ENCODE measurements around the gene DYNC1H1.

Gene DYNC1H1

DNA sequence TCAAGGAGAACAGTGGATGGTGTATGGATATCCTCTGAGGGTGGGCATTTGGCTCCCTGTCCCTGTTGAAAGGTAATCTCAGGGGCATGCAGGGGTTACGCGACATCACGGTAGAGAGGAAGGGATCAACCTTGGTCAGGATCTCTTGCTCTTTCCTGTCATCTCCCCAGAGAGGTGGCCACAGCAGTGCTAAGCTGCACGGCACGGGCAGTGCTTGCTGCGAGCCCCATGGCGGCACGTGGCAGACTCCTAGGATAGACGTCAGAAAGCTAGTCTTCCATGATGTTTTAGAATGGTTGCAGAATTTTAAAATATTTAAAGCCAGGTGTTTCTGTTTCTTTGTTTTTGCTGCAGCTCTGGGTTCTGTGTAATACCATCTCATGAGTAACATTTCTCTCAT, 41.0 kb downstream of the DYNC1H1 start:
- no peak for DNase-seq

DNA sequence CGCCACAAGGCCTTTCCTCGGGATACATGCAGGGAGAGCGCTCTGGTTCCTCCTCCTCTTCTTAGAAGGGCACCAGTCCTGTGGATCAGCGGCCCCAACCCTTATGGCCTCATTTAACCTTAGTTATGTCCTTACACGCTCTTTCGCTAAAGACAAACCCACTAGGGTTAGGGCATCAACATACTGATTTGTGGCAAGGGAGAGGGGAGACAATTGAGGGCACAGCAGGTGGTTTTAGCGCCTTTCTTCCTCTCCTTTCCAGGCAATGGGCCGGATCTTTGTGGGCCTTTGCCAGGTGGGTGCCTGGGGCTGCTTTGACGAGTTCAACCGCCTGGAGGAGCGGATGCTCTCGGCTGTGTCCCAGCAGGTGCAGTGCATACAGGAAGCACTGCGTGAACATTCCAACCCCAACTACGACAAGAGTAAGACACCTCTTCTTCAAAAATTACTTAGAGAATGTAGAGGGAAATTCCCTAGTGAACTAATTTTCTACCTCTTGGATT, 43.6 kb downstream of the DYNC1H1 start:
- no peak for DNase-seq

DNA sequence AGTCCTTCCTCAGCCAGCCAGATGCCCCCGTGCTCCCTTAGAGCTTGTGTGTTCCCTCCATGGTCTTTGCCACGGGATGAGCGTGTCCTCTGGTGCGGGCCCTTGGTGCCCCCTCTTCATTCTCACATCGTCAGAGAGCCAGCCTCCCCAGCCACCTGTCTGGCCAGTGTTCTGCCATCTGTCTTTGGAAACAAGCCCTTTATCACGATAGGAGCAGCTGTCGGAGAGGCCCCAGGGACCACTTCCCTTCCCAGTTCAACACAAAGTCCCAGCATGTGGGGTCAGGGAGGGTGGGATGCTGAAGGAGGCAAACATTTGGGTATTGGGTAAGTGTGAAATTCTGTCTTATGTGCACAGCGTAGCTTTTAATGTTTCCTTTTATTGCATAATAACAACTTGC, 44.5 kb downstream of the DYNC1H1 start:
- DNase-seq, result no peak

DNA sequence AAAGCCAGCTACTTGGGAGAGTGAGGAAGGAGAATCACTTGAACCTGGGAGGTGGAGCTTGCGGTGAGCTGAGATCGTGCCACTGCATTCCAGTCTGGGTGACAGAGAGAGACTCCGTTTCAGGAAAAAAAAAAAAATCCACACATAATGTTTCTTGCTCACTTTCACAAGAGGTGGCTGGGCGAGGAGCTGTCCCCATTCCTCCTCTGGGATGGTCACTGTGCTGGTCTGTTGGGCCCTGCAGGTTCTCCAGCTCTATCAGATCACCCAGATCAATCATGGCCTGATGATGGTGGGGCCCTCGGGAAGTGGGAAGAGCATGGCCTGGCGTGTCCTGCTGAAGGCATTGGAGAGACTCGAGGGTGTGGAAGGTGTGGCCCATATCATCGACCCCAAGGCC, 47.3 kb downstream of the DYNC1H1 start:
- DNase-seq, result no peak

DNA sequence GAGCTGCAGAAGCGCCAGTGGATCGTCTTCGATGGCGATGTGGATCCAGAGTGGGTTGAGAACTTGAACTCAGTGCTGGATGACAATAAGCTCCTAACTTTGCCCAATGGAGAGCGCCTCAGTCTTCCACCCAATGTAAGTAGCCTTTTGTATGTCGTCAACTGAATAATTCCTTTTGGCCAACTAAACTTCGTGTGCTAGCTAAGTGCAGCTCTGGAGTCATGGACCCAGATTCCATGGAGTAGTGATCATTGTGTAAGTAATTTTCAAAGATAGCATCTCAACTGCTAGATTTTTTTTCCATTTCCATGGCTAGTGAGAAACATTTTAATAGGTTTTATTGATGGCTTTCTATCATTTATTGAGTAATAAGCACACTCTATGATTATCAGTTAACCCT, 48.0 kb downstream of the DYNC1H1 start:
- no peak for DNase-seq

DNA sequence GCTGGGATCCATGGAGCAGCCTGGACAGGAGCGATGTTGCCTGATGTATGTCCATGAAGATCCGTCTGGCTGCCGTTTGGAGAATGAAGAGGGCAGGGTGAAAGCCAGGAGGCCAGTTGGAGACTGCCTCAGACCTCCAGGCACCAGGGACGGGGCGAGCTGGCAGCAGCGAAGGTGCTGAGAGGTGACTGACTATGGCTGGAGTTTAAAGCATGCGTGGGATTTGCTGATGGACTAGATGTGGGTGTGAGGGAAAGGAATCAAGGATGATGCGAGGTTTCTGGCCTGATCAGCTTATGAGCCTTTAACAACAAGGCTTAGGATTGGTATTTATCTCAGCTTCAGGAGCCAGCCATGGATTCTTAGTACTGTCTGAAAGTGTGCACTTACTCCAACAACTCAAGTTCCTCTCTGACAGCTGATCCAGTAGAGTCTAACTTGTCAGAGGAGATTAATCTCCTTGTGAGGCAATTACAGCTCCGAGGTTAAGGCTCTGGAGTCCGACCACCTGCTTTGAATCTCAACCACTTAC, 49.4 kb downstream of the DYNC1H1 start:
- DNase-seq, result no peak

DNA sequence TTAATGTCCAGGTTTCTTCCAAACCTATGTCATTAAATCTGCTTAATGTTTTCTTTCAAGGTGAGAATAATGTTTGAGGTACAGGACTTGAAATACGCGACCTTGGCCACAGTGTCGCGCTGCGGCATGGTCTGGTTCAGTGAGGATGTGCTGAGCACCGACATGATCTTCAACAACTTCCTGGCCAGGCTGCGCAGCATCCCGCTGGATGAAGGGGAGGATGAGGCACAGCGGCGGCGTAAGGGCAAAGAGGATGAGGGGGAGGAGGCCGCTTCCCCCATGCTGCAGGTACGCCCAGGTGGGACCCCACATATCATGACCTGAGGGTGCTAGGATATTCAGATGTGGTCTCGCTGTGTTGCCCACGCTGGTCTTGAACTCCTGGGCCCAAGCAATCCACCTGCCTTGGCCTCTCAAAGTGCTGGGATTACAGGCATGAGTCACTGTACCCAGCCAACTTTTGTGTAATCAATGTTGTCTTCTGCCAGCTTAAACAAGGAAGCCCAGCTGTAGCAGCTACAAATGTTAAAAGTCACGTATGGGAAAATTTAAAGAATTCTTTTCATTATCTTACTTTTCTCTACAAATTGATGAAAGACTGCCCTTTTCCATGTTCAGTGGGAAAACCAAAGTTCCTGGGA, 50.8 kb downstream of the DYNC1H1 start:
- DNase-seq, result no peak

DNA sequence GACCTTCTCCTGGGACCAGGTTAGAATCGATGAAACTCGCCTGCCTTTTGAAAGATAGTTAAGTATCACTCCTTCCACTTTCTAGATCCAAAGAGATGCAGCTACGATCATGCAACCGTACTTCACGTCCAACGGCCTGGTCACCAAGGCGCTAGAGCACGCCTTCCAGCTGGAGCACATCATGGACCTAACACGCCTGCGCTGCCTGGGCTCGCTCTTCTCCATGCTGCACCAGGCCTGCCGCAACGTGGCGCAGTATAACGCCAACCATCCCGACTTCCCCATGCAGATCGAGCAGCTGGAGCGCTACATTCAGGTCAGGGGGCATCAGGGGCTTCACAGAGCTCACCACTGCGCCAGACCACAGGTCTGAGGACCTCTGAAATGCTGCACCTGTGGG, 51.4 kb downstream of the DYNC1H1 start:
- DNase-seq, result no peak

DNA sequence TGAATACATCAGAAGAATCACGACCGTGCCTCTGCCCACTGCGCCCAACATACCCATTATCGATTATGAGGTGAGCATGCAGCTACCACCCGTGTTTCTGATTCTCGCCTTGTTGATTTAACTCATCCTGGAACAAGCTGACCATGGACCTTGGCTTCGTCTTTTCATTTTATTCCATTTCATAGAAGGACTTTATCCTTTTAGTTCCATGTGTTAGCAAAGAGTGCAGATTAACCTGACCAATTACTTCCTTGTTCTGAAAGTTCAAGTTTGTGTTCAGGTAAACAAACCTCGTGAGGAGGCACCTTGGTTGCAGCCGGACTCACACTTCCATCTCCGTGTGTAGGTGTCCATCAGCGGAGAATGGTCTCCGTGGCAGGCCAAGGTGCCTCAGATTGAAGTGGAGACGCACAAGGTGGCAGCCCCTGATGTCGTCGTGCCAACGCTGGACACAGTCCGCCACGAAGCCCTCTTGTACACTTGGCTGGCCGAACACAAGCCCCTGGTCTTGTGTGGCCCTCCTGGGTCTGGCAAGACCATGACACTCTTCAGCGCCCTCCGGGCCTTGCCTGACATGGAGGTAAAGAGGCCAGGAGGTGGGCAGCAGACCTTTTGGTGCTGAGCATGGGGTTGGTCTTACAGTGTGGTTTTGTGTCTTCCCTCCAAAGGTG, 52.2 kb downstream of the DYNC1H1 start:
- DNase-seq, result no peak

DNA sequence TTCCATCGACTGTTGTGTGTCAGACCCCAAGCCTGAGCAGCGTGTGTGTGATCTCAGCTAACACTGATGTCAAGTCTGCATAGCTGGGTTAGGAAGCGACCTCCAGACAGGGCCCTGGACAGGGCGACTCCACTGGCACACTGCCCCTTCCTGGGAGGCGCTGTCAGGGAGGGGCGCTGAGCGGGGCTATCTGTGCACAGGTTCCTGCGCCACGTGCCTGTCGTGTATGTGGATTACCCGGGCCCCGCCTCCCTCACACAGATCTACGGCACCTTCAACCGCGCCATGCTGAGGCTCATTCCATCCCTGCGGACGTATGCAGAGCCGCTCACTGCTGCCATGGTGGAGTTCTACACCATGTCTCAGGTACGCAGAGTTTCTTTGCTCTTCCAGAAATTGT, 53.9 kb downstream of the DYNC1H1 start:
- DNase-seq, result no peak

DNA sequence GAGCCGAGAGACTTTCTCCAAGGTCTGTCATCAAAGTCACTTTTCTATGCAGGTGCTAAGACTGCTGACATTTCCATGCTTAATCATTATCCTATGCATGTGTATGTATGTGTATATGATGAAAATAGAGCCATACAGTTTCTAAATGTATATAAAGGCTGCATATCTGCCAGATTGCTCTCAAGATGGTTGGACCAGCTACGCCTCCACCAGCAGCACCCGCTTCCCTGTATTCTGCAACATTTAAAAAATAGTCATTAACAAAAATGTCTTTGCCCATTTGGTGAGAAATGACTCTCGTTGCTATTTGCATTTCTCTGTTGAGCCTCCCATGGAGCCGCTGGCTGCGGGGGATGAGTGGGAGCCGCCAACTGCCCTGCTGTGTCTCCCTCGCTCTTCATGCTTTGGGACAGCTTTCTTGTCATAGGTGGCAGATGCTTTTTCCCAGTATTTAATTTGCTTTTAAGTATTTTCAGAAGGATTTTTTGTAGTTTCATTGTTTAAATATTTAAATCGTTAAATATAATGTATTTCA, 54.7 kb downstream of the DYNC1H1 start:
- no peak for DNase-seq

DNA sequence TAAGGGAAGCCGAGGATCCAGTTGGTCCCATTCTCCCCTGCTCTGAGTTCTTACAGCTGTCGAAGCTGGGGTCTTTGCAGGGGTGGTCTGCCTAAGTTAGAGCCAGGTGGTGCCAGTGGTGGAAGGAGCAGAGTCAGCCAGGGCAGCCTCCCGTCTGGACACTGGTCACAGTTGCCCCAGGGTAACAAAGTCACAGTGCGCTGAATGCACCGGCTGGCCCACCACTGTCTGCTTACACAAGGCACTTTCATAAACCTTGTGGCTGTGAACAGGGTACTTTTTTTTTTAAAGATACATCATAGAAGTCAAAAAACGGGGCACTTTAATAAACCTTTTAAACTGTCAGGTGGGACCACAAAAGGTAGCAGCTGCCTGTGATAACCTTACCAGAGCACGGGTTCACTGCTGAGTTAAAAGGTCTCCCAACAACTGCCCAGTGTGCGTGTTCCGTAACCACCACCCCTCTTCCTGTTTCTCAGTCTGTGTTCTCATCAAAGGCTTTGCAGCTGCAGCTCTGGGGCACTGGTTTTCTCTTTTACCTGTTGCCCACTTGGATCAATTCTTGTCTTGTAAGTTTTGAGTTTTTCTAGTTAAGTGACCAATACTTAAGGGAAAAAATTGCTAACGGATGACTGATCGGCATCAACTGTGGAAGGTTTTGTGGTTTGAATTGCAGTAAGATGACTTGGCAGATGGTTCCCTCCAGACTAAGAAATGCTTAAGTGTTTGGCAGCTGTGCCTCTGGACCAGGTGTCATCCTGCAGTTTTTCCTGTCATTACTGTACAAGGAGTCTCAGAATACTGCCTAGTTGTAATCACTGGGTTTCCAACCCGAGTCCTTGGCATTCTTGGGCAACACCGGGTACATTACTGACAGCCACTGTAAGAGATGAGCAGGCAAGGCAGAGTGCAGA, 55.9 kb downstream of the DYNC1H1 start:
- peak; percentile 35 to 56 for DNase-seq

DNA sequence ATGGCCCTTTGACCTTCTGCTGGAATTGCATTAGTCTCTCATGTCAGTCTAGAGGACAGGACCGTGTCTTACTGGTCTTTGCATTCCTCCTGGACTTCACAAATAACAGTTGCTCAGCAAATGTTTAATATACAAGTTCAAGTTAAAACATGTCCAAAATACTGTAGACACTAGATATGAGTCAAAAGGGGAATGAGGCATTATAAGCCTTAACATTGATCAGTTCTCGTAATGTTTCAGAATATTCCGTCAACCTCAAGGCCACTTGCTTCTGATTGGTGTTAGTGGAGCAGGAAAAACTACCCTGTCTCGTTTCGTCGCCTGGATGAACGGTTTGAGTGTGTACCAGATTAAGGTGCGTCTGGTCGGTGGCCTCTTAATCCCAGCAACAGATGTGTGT, 62.6 kb downstream of the DYNC1H1 start:
- no peak for DNase-seq

DNA sequence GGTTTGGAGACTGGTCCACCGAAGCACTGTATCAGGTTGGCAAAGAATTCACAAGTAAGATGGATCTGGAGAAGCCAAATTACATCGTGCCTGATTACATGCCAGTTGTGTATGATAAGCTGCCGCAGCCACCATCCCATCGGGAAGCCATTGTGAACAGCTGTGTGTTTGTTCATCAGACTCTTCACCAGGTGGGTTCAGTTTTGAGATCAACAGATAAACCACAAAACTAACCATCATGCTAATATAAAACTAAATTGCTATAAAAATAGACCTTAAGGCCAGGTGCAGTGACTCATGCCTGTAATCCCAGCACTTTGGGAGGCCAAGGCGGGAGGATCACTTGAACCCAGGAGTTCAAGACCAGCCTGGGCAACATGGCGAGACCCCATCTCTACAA, 63.6 kb downstream of the DYNC1H1 start:
- DNase-seq, result no peak

DNA sequence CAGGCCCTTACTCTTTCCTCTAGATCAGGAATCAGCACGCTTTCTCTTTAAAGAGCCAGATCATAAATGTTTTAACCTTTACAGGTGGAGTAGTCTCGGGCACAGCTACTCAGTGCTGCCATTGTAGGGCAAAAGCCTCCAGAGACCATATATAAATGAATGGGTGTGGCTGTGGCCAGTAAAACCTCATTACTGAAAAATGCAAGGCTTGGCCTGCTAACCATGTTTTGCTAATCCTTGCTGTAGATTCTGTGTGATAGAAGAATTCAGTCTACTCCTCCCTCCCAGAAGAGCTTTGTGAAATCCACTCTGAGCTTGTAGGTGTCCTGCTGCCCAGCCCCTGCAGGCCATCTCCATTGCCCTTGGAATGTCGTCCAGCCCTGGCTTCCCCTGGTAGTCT, 64.4 kb downstream of the DYNC1H1 start:
- no peak for DNase-seq

DNA sequence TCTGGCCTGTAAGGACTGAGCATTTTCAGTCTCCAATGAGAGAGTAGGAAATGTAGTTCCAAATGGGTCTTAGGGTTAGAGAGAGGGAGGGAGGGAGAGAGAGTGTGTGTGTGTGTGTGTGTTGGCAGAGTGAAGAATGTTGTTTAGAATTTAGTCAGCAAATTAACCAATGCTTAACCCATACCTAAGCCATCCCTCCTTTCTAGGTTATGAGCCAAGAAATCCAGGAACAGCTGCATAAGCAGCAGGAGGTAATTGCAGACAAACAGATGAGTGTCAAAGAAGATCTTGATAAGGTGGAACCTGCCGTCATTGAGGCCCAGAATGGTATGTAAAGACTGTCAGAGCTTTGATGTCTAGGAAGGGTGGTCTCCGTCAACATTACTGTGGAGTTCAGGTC, 65.6 kb downstream of the DYNC1H1 start:
- DNase-seq, result no peak

DNA sequence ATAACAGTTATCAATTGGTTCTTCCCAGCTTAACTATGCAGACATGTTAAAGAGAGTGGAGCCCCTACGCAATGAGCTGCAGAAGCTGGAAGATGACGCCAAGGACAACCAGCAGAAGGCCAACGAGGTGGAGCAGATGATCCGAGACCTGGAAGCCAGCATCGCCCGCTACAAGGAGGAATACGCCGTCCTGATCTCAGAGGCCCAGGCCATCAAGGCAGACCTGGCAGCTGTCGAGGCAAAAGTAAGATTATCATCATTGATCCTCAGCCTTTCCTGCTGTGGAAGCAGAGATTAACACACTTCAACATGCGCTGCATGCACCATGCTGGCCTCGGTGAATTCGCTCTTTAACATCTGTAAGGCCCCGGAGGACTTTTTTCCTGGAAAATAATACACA, 68.9 kb downstream of the DYNC1H1 start:
- no peak for DNase-seq

DNA sequence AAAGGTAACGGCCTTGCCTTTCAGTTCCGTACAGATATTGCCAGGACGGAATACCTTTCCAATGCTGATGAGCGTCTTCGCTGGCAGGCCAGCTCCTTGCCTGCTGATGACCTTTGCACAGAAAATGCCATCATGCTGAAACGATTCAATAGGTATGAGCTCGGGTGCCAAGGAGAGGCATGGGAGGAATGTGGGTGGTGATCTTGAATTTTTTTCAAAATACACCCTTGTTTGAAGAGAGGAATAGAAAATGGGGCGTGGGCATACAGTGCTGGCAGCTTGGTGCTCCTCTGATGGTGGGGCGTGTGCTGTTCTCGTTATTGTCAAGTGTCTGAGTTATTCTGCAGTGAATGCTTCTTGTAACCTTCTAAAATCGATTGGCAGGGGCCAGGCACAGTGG, 69.9 kb downstream of the DYNC1H1 start:
- no peak for DNase-seq

DNA sequence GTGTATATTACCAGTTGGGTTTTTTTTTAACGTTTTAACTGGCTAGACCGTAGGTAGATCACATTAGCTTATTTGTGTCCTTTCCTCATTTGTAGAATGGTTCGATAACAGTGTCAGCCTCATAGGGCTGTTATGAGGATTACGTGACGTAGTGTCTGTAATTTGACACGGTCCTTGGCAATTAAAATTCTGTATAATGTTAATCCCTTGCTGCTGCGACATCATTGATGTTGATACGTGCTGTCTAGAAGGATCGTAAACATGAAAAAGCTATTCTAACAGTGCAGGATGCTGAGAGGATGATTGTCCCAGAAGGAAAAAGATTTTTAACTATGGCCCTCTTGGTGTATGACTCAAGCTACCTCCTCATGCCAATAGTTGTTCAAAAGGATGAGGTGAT, 71.5 kb downstream of the DYNC1H1 start:
- DNase-seq, result no peak

DNA sequence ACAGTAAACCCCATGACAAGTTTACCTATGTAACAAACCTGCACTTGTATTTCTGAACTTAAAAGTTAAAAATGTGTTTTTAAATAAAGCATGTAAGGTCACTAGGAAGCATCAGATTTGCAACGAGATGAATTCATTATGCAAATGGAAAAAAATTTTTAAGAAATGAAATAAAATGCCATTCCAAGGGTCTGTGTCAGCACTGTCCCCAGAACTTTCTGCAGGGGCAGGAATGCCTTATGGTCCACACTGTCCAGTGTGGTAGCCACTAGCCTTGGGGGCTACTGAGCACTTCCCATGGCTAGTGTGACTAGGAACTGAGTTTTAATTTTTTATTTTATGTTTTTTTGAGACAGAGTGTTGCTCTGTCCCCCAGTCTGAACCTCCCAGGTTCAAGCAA, 73.3 kb downstream of the DYNC1H1 start:
- no peak for DNase-seq

DNA sequence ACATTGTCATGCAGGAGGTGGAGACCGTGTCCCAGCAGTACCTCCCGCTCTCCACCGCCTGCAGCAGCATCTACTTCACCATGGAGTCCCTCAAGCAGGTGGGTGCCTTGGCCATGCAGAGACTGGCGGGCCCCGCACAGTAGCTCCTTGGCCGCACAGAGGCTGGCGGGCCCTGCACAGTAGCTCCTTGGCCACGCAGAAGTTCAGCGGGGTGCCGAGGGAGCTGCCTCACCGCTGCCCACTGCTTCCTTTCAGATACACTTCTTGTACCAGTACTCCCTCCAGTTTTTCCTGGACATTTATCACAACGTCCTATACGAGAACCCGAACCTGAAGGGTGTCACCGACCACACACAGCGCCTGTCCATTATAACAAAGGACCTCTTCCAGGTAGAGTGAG, 74.8 kb downstream of the DYNC1H1 start:
- DNase-seq, result no peak

DNA sequence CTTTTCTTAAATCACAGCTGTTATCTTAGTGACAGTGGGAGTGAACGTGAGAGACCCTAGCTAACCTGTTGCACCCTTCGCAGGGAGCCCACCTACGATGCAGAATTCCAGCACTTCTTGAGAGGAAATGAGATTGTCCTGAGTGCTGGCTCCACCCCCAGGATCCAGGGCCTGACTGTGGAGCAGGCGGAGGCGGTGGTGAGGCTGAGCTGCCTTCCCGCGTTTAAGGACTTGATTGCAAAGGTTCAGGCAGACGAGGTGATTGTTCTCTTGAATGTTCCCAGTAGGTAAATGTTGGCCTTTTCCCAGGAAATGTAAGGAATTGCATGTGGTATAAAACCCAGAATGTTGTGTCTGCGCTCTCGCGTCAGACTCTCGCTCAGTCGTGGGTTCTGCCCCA, 75.8 kb downstream of the DYNC1H1 start:
- DNase-seq, result no peak

DNA sequence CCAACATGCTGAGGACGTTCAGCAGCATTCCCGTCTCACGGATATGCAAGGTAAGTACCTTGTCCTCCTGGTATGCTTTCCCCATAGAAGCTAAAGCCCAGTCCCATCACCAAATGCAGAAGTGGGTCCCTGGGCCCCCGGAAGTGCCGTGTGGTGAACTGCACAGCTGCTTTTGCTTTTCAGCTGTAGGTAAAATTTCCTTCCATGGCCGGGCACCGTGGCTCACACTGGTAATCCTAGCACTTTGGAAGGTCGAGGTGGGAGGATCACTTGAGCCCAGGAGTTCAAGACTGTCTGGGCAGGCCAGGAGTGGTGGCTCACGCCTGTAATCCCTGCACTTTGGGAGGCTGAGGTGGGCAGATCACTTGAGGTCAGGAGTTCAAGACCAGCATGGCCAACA, 78.3 kb downstream of the DYNC1H1 start:
- DNase-seq, result no peak
